HG02610 (cell line): Measurements from ENCODE around the gene GBP1.
A peak's percentile ranks its signal among the peaks of the same experiment; 100 is the strongest.
"Not testable (repeated sequence)": the region's sequence is repeated elsewhere in the genome, so short reads cannot be mapped to it uniquely, and the experiment has no call there.

Experiments
- ATAC-seq: cut with Tn5 transposase; IDR thresholded peaks from one replicate; pipeline ENCODE4 v1.9.1; 2021; ENCODE audit warnings: mild to moderate bottlenecking, moderate library complexity; ENCODE audit not compliant: unreplicated experiment

GBP1 gene

GRCh38 chr1:89051955-89052312 is 13.1 kb downstream of the GBP1 start:
- no peak for ATAC-seq

- ATAC-seq = no peak
Measured at GRCh38 chr1:89051300-89051954, 13.6 kb downstream of the GBP1 start.

GRCh38 chr1:89050649-89051033 is 14.4 kb downstream of the GBP1 start:
- ATAC-seq = no peak

GRCh38 chr1:89049901-89050648 is 14.9 kb downstream of the GBP1 start:
- not testable (repeated sequence) for ATAC-seq

- not testable (repeated sequence) for ATAC-seq
Measured at GRCh38 chr1:89049187-89049586, 15.8 kb downstream of the GBP1 start.

GRCh38 chr1:89047734-89048133 is 17.3 kb downstream of the GBP1 start:
- ATAC-seq = no peak

- ATAC-seq = peak; percentile 91
Measured at GRCh38 chr1:89046318-89047183, 18.5 kb downstream of the GBP1 start.

GRCh38 chr1:89044970-89045721 is 19.9 kb downstream of the GBP1 start:
- no peak for ATAC-seq

- ATAC-seq = no peak
Measured at GRCh38 chr1:89043940-89044339, 21.1 kb downstream of the GBP1 start.

- ATAC-seq = no peak
Measured at GRCh38 chr1:89042491-89042890, 22.5 kb downstream of the GBP1 start.

- no peak for ATAC-seq
Measured at GRCh38 chr1:89041721-89042120, 23.3 kb downstream of the GBP1 start.

- peak; percentile 97 for ATAC-seq
Measured at GRCh38 chr1:89041119-89041641, 23.8 kb downstream of the GBP1 start.

- ATAC-seq = no peak
Measured at GRCh38 chr1:89040315-89040626, 24.7 kb downstream of the GBP1 start.

GRCh38 chr1:89037186-89037585 is 27.8 kb downstream of the GBP1 start:
- peak; percentile 14 for ATAC-seq

GRCh38 chr1:89035080-89035479 is 29.9 kb downstream of the GBP1 start:
- ATAC-seq = peak; percentile 43

GRCh38 chr1:89034004-89034403 is 31.0 kb downstream of the GBP1 start:
- not testable (repeated sequence) for ATAC-seq

GRCh38 chr1:89029051-89029450 is 36.0 kb downstream of the GBP1 start:
- ATAC-seq = not testable (repeated sequence)

- no peak for ATAC-seq
Measured at GRCh38 chr1:89025928-89026327, 39.1 kb downstream of the GBP1 start.

GRCh38 chr1:89023026-89023425 is 42.0 kb downstream of the GBP1 start:
- no peak for ATAC-seq

- peak; percentile 85 for ATAC-seq
Measured at GRCh38 chr1:89022167-89022959, 42.6 kb downstream of the GBP1 start, which contains the start of gene GBP3. Gene GBP3, minus strand, starts transcription at chr1:89022866. Its CDS starts 2,145 bp downstream, at chr1:89020721.
